HCT116 (cell line): ENCODE measurements around the gene KRTAP9-1. TPM values are rescaled to one million over a fixed set of nuclear protein-coding genes. Genes with fewer than 3 reads are reported as not detected.

Experiments
- ATAC-seq: fragments of 200-7000 bp; cut with Tn5 transposase; 2 replicates; pipeline ENCODE4 v1.9.1; 2020; ENCODE audit warnings: mild to moderate bottlenecking, moderate library complexity
- BruUV-seq: library from RNA; stranded (reverse); fragments of 400-500 nt; replicated peaks from 2 replicates; lab custom pipeline; 2021; lab: Mats Ljungman, UMichigan
- CTCF ChIA-PET: fragments of 300-600 bp; sonication (Branson Sonifier 250); formaldehyde crosslinking; loops from one replicate; lab custom pipeline; 2021; ENCODE audit warnings: antibody characterized with exemption; lab: Charles Lee
- POLR2A ChIA-PET: fragments of 300-600, 350-600 bp; sonication (Branson Sonifier 250); formaldehyde crosslinking; loops from one replicate; lab custom pipeline; 2021; ENCODE audit warnings: antibody characterized with exemption; lab: Charles Lee
- RAD21 ChIA-PET, 2 experiments: fragments of 300-600 bp; sonication (Branson Sonifier 250); formaldehyde crosslinking; loops; one replicate each; lab custom pipeline; 2023; ENCODE audit warnings: low total read pairs in 2 of 2; ENCODE audit not compliant: uncharacterized antibody in 2 of 2, unreplicated experiment in 2 of 2, low non-redundant PET in 1 of 2; lab: Charles Lee
- DNase-seq: peaks from one replicate; pipeline ENCODE4 v3.0.0-alpha.2; 2010; ENCODE audit warnings: low read depth, low spot score
- H2AFZ ChIP-seq: fragments of 200-600 bp; shearing (Covaris generic), sonication (generic); 2 replicates; pipeline ENCODE4 v1.6.1; 2017; ENCODE audit warnings: low read depth, mixed run types, mixed read lengths, antibody characterized with exemption, low read length; ENCODE audit not compliant: poor library complexity, severe bottlenecking
- H3K27ac ChIP-seq: 2 replicates; pipeline ENCODE4 v1.5.1; 2012; ENCODE audit warnings: low read depth, low read length
- H3K27me3 ChIP-seq: fragments of 200-600 bp; sonication (generic); 2 replicates; pipeline ENCODE4 v1.6.1; 2016; ENCODE audit warnings: mixed run types, low read length, mixed read lengths; ENCODE audit not compliant: insufficient read depth
- H3K36me3 ChIP-seq, 2 experiments: fragments of 200-500 bp in 1 of 2; fragments of 200-600 bp in 1 of 2; sonication (Bioruptor generic) in 1 of 2; sonication (generic) in 1 of 2; 2 replicates each; pipeline versions ENCODE4 v1.5.1 to v1.6.1; 2014 to 2016; ENCODE audit warnings: low read length in 2 of 2, inconsistent platforms in 1 of 2, mixed read lengths in 1 of 2, mixed run types in 1 of 2; ENCODE audit not compliant: insufficient read depth in 2 of 2, control insufficient read depth in 1 of 2
- H3K4me1 ChIP-seq, 2 experiments: fragments of 200-600 bp in 1 of 2; sonication (generic) in 1 of 2; 2 replicates each; pipeline versions ENCODE4 v1.5.1 to v1.6.1; 2012 to 2017; ENCODE audit warnings: low read length in 2 of 2, inconsistent platforms in 1 of 2, mild to moderate bottlenecking in 1 of 2, mixed read lengths in 1 of 2, mixed run types in 1 of 2, moderate library complexity in 1 of 2; ENCODE audit not compliant: insufficient read depth in 2 of 2, control insufficient read depth in 1 of 2
- H3K4me2 ChIP-seq: fragments of 200-600 bp; sonication (generic); 2 replicates; pipeline ENCODE4 v1.6.1; 2017; ENCODE audit warnings: mixed run types, low read length, mixed read lengths
- H3K4me3 ChIP-seq, 2 experiments: fragments of 200-600 bp in 1 of 2; sonication (generic) in 1 of 2; replicated peaks in 1 of 2; 2 replicates each; pipeline ENCODE4 v1.5.1; 2011 to 2016; ENCODE audit warnings: low read length in 2 of 2, control low read depth in 1 of 2, low read depth in 1 of 2, mild to moderate bottlenecking in 1 of 2, mixed read lengths in 1 of 2, mixed run types in 1 of 2
- H3K79me2 ChIP-seq: fragments of 200-600 bp; sonication (generic); 2 replicates; pipeline ENCODE4 v1.6.1; 2017; ENCODE audit warnings: mild to moderate bottlenecking, mixed run types, low read length, moderate library complexity, mixed read lengths; ENCODE audit not compliant: insufficient read depth
- H3K9ac ChIP-seq: fragments of 200-600 bp; sonication (generic); 2 replicates; pipeline ENCODE4 v1.6.1; 2016; ENCODE audit warnings: low read length, mixed read lengths
- H3K9me2 ChIP-seq: fragments of 200-600 bp; sonication (generic), shearing (Covaris generic); 2 replicates; pipeline ENCODE4 v1.6.1; 2017; ENCODE audit warnings: mixed run types, mild to moderate bottlenecking, moderate library complexity; ENCODE audit not compliant: insufficient read depth
- H3K9me3 ChIP-seq, 2 experiments: fragments of 200-500 bp in 1 of 2; fragments of 200-600 bp in 1 of 2; sonication (Bioruptor generic) in 1 of 2; sonication (generic) in 1 of 2; 2 replicates each; pipeline ENCODE4 v1.6.1; 2014 to 2017; ENCODE audit warnings: low read length in 2 of 2, mixed read lengths in 2 of 2, inconsistent platforms in 1 of 2, low read depth in 1 of 2, mild to moderate bottlenecking in 1 of 2, mixed run types in 1 of 2, moderate library complexity in 1 of 2; ENCODE audit not compliant: control insufficient read depth in 1 of 2, insufficient read depth in 1 of 2
- H4K20me1 ChIP-seq: fragments of 200-600 bp; sonication (generic), shearing (Covaris generic); 2 replicates; pipeline ENCODE4 v1.6.1; 2017; ENCODE audit warnings: mixed run types, mild to moderate bottlenecking, moderate library complexity; ENCODE audit not compliant: insufficient read depth
- CBX3 ChIP-seq: IDR thresholded peaks from 2 replicates; pipeline ENCODE4 v1.6.1; 2012; ENCODE audit warnings: low read depth
- CEBPB ChIP-seq: IDR thresholded peaks from 2 replicates; pipeline ENCODE4 v1.6.1; 2012; ENCODE audit warnings: low read depth
- ELF1 ChIP-seq: IDR thresholded peaks from 2 replicates; pipeline ENCODE4 v1.6.1; 2012; ENCODE audit warnings: low read depth, borderline replicate concordance
- EZH2 ChIP-seq: fragments of 200-600 bp; sonication (generic); IDR thresholded peaks from 2 replicates; pipeline ENCODE4 v1.6.1; 2017; ENCODE audit warnings: antibody characterized with exemption, mixed run types
- EZH2phosphoT487 ChIP-seq: fragments of 200-600 bp; IDR thresholded peaks from 2 replicates; pipeline ENCODE4 v1.6.1; 2018; ENCODE audit warnings: antibody characterized with exemption, borderline replicate concordance
- JUND ChIP-seq: IDR thresholded peaks from 2 replicates; pipeline ENCODE4 v1.6.1; 2012
- MAX ChIP-seq: IDR thresholded peaks from 2 replicates; pipeline ENCODE4 v1.6.1; 2012
- POLR2AphosphoS5 ChIP-seq: IDR thresholded peaks from 2 replicates; pipeline ENCODE4 v1.6.1; 2011; ENCODE audit warnings: mild to moderate bottlenecking, low read depth, low read length, moderate library complexity
- RAD21 ChIP-seq: IDR thresholded peaks from 2 replicates; pipeline ENCODE4 v1.6.1; 2012; ENCODE audit warnings: low read depth, mild to moderate bottlenecking
- REST ChIP-seq: IDR thresholded peaks from 2 replicates; pipeline ENCODE4 v1.6.1; 2012; ENCODE audit warnings: low read depth
- SIN3A ChIP-seq: IDR thresholded peaks from 2 replicates; pipeline ENCODE4 v1.6.1; 2012; ENCODE audit warnings: low read depth
- SP1 ChIP-seq: IDR thresholded peaks from 2 replicates; pipeline ENCODE4 v1.6.1; 2012; ENCODE audit warnings: low read depth
- SRF ChIP-seq: IDR thresholded peaks from 2 replicates; pipeline ENCODE4 v1.6.1; 2012; ENCODE audit warnings: low read depth
- TCF7L2 ChIP-seq: IDR thresholded peaks from 2 replicates; pipeline ENCODE4 v1.7.0; 2011; ENCODE audit warnings: borderline replicate concordance, inconsistent platforms; ENCODE audit not compliant: insufficient read depth, insufficient read length; ENCODE audit errors: extremely low read depth
- YY1 ChIP-seq: IDR thresholded peaks from 2 replicates; pipeline ENCODE4 v1.6.1; 2011; ENCODE audit warnings: low read length, low read depth, moderate library complexity, mild to moderate bottlenecking; ENCODE audit not compliant: insufficient replicate concordance; ENCODE audit errors: extremely low read depth
- ZBTB33 ChIP-seq: IDR thresholded peaks from 2 replicates; pipeline ENCODE4 v1.6.1; 2011; ENCODE audit warnings: mild to moderate bottlenecking, low read length, moderate library complexity; ENCODE audit not compliant: insufficient replicate concordance; ENCODE audit errors: extremely low read depth
- ZNF274 ChIP-seq: fragments of 200-500 bp; sonication (Bioruptor generic); IDR thresholded peaks from 2 replicates; pipeline ENCODE4 v1.6.1; 2014; ENCODE audit warnings: mild to moderate bottlenecking, low read depth, low read length, inconsistent platforms
- intact Hi-C: fragments of 100-400 bp; cut with micrococcal nuclease; formaldehyde crosslinking; loops from 2 replicates; pipeline ENCODE4 v1.10.0; 2022
- total RNA-seq: library from RNA; stranded (reverse); gene quantifications from one replicate; pipeline ENCODE4 v1.2.1, GENCODE V29; 2021; ENCODE audit not compliant: unreplicated experiment

Gene KRTAP9-1
- total RNA-seq, 1 experiment from 2014 or later: not detected

- no peak for DNase-seq
- H2AFZ ChIP-seq: no peak overlapping the region
- no peaks in the 10 kb centered on the region for H3K27me3 ChIP-seq
- no peaks in the 10 kb centered on the region for H4K20me1 ChIP-seq
- RAD21 ChIA-PET: no interaction called here
- no TSS peak for BruUV-seq
- no peak for ATAC-seq
- H3K9me2 ChIP-seq: no peaks in the 10 kb centered on the region
- H3K27ac ChIP-seq: no peak overlapping the region
- H3K4me3 ChIP-seq: no peak overlapping the region
- no peaks in the 10 kb centered on the region for H3K36me3 ChIP-seq
- H3K9me3 ChIP-seq: no peaks in the 10 kb centered on the region; a peak in 1 of 4 replicates
- POLR2A ChIA-PET: no interaction called here
- CTCF ChIA-PET: no interaction called here
- TF ChIP-seq REST: no peak
- no peak for TF ChIP-seq POLR2AphosphoS5
- TF ChIP-seq EZH2: no peak
- no peak for TF ChIP-seq ZNF274
- no peak for TF ChIP-seq CBX3
- no peak for TF ChIP-seq ZBTB33
- TF ChIP-seq EZH2phosphoT487: no peak
- no peak for TF ChIP-seq ELF1
- TF ChIP-seq YY1: no peak
- no peak for TF ChIP-seq SIN3A
- no peak for TF ChIP-seq SP1
- no peak for TF ChIP-seq MAX
- no peak for TF ChIP-seq TCF7L2
- TF ChIP-seq JUND: no peak
- TF ChIP-seq SRF: no peak
- TF ChIP-seq RAD21: no peak
- TF ChIP-seq CEBPB: no peak
- no peaks in the 10 kb centered on the region for H3K4me1 ChIP-seq
- H3K79me2 ChIP-seq: no peaks in the 10 kb centered on the region
- H3K9ac ChIP-seq: no peak overlapping the region
- intact Hi-C loops: no loop called here
- H3K4me2 ChIP-seq: no peak overlapping the region
Observed at GRCh38 chr17:41178341-41178740, 11.3 kb upstream of the KRTAP9-1 start.
